Astrocyte (in vitro differentiated cells and primary cell): ENCODE data around the gene IRF3. TPM values are rescaled to one million over a fixed set of nuclear protein-coding genes. Genes with fewer than 3 reads are reported as not detected.
A peak's percentile ranks its signal among the peaks of the same experiment; 100 is the strongest.

Source experiments
- DNase-seq: peaks from one replicate; pipeline ENCODE4 v3.0.0-alpha.2; 2010; ENCODE audit warnings: low read depth
- FAIRE-seq: peaks from 2 replicates; lab custom pipeline; 2011; peaks lifted over from hg19 to GRCh38; lab: Jason Lieb, UNC
- H2AFZ ChIP-seq: 2 replicates; pipeline ENCODE4 v1.6.0; 2012; ENCODE audit warnings: low read depth, low read length, inconsistent platforms
- H3K27ac ChIP-seq: 2 replicates; pipeline ENCODE4 v1.5.1; 2011; ENCODE audit warnings: low read depth, low read length, inconsistent platforms
- H3K27me3 ChIP-seq: 2 replicates; pipeline ENCODE4 v1.6.0; 2011; ENCODE audit warnings: low read length, inconsistent platforms; ENCODE audit not compliant: insufficient read depth
- H3K36me3 ChIP-seq: 2 replicates; pipeline ENCODE4 v1.5.1; 2011; ENCODE audit warnings: low read length, inconsistent platforms; ENCODE audit not compliant: insufficient read depth
- H3K4me1 ChIP-seq: 2 replicates; pipeline ENCODE4 v1.5.1; 2011; ENCODE audit warnings: low read length, inconsistent platforms; ENCODE audit not compliant: insufficient read depth
- H3K4me2 ChIP-seq: 2 replicates; pipeline ENCODE4 v1.6.0; 2012; ENCODE audit warnings: low read length, inconsistent platforms
- H3K4me3 ChIP-seq: 2 replicates; pipeline ENCODE4 v1.5.1; 2011; ENCODE audit warnings: low read depth, mild to moderate bottlenecking, low read length, inconsistent platforms; ENCODE audit not compliant: insufficient read depth
- H3K79me2 ChIP-seq: 2 replicates; pipeline ENCODE4 v1.6.0; 2012; ENCODE audit warnings: mild to moderate bottlenecking, low read length, inconsistent platforms; ENCODE audit not compliant: insufficient read depth
- H3K9ac ChIP-seq: 2 replicates; pipeline ENCODE4 v1.6.0; 2012; ENCODE audit warnings: mild to moderate bottlenecking, low read length, inconsistent platforms
- H3K9me3 ChIP-seq: 2 replicates; pipeline ENCODE4 v1.5.1; 2012; ENCODE audit warnings: low read depth, mild to moderate bottlenecking, low read length, inconsistent platforms; ENCODE audit not compliant: insufficient read depth
- H4K20me1 ChIP-seq: 2 replicates; pipeline ENCODE4 v1.6.0; 2012; ENCODE audit warnings: low read length, inconsistent platforms; ENCODE audit not compliant: insufficient read depth
- H3K27ac Mint-ChIP-seq: one replicate; pipeline ENCODE4 v1.8.0; 2021; ENCODE audit warnings: mild to moderate bottlenecking, mixed read lengths; ENCODE audit not compliant: unreplicated experiment
- H3K27me3 Mint-ChIP-seq: one replicate; pipeline ENCODE4 v1.8.0; 2021; ENCODE audit warnings: low read depth, mixed read lengths; ENCODE audit not compliant: unreplicated experiment
- H3K36me3 Mint-ChIP-seq: one replicate; pipeline ENCODE4 v1.8.0; 2021; ENCODE audit warnings: low read depth, mixed read lengths; ENCODE audit not compliant: unreplicated experiment
- H3K4me1 Mint-ChIP-seq: one replicate; pipeline ENCODE4 v1.8.0; 2021; ENCODE audit warnings: low read depth, mixed read lengths; ENCODE audit not compliant: unreplicated experiment
- H3K4me3 Mint-ChIP-seq: one replicate; pipeline ENCODE4 v1.8.0; 2021; ENCODE audit warnings: mild to moderate bottlenecking, moderate library complexity, mixed read lengths; ENCODE audit not compliant: unreplicated experiment
- H3K9me3 Mint-ChIP-seq: one replicate; pipeline ENCODE4 v1.8.0; 2021; ENCODE audit warnings: mild to moderate bottlenecking, mixed read lengths; ENCODE audit not compliant: unreplicated experiment
- CTCF ChIP-seq: IDR thresholded peaks from 2 replicates; pipeline ENCODE4 v1.5.1; 2011; ENCODE audit warnings: low read depth, mild to moderate bottlenecking, inconsistent platforms, low read length, moderate library complexity; ENCODE audit not compliant: insufficient read depth
- EZH2 ChIP-seq: IDR thresholded peaks from 2 replicates; pipeline ENCODE4 v1.6.1; 2012; ENCODE audit warnings: mild to moderate bottlenecking, low read length, inconsistent platforms; ENCODE audit not compliant: insufficient read depth
- total RNA-seq: library from RNA; stranded (reverse); gene quantifications from 2 replicates; pipeline ENCODE4 v1.2.1, GENCODE V29; 2021

IRF3 gene
- total RNA-seq, 1 donor from 2014 or later: 68.1 TPM

- Histone ChIP-seq H3K9me3 (no peaks in the 10 kb centered on the region), H3K4me2 (peak overlapping the region; percentile 91), H3K9ac (no peak overlapping the region), H3K4me3 (no peak overlapping the region), H3K36me3 (peaks cover 3% of the 10 kb centered on the region), H3K27me3 (no peaks in the 10 kb centered on the region), H2AFZ (peak overlapping the region; percentile 47), H3K4me1 (peaks cover 15% of the 10 kb centered on the region), H4K20me1 (peaks cover 14% of the 10 kb centered on the region), H3K27ac (no peak overlapping the region), H3K79me2 (no peaks in the 10 kb centered on the region)
- peaks cover 12% of the 10 kb centered on the region for H3K4me1 Mint-ChIP-seq
- H3K9me3 Mint-ChIP-seq: no peaks in the 10 kb centered on the region
- peaks cover 7% of the 10 kb centered on the region for H3K36me3 Mint-ChIP-seq
- H3K27me3 Mint-ChIP-seq: no peaks in the 10 kb centered on the region
- peak overlapping the region; percentile 47 for H3K27ac Mint-ChIP-seq
- peak overlapping the region; percentile 90 for H3K4me3 Mint-ChIP-seq
- DNase-seq (no peak), FAIRE-seq (no peak)
- TF ChIP-seq EZH2 (no peak), CTCF (no peak)
Observed at GRCh38 chr19:49692147-49692506, 26.5 kb upstream of the IRF3 start.

- no peak for FAIRE-seq
- H3K9ac ChIP-seq: peak overlapping the region; percentile 50
- Mint-ChIP-seq H3K27ac (peak overlapping the region; percentile 69), H3K27me3 (no peaks in the 10 kb centered on the region), H3K4me3 (peak overlapping the region; percentile 90), H3K4me1 (peaks cover 12% of the 10 kb centered on the region), H3K9me3 (no peaks in the 10 kb centered on the region), H3K36me3 (peaks cover 7% of the 10 kb centered on the region)
- H3K4me1 ChIP-seq: peaks cover 15% of the 10 kb centered on the region
- no peak for TF ChIP-seq CTCF
- DNase-seq: peak; percentile 49
- peaks cover 14% of the 10 kb centered on the region for H4K20me1 ChIP-seq
- no peaks in the 10 kb centered on the region for H3K79me2 ChIP-seq
- H3K27me3 ChIP-seq: no peaks in the 10 kb centered on the region
- peak overlapping the region; percentile 54 for H2AFZ ChIP-seq
- H3K9me3 ChIP-seq: no peaks in the 10 kb centered on the region
- H3K4me3 ChIP-seq: peak overlapping the region; percentile 57
- no peak overlapping the region for H3K27ac ChIP-seq
- H3K4me2 ChIP-seq: peak overlapping the region; percentile 91
- H3K36me3 ChIP-seq: peaks cover 3% of the 10 kb centered on the region
Observed at GRCh38 chr19:49691243-49692146, 25.8 kb upstream of the IRF3 start.

- Mint-ChIP-seq H3K4me1 (peaks cover 12% of the 10 kb centered on the region), H3K27ac (peak within 1 kb of the TSS; percentile 78), H3K36me3 (peaks cover 7% of the 10 kb centered on the region), H3K9me3 (no peaks in the 10 kb centered on the region), H3K27me3 (no peaks in the 10 kb centered on the region), H3K4me3 (peak within 1 kb of the TSS; percentile 90)
- Histone ChIP-seq H3K27ac (no peak within 1 kb of the TSS), H3K27me3 (no peaks in the 10 kb centered on the region), H4K20me1 (peaks cover 19% of the 10 kb centered on the region), H3K4me3 (peak within 1 kb of the TSS; percentile 57), H3K9me3 (no peaks in the 10 kb centered on the region), H3K36me3 (peaks cover 3% of the 10 kb centered on the region), H3K79me2 (no peaks in the 10 kb centered on the region), H3K4me2 (peak within 1 kb of the TSS; percentile 91), H3K4me1 (peaks cover 15% of the 10 kb centered on the region), H3K9ac (peak within 1 kb of the TSS; percentile 50), H2AFZ (peak within 1 kb of the TSS; percentile 54)
- FAIRE-seq (no peak), DNase-seq (peak; percentile 60)
- TF ChIP-seq EZH2 (no peak), CTCF (no peak)
Observed at GRCh38 chr19:49690656-49691242, 25.1 kb upstream of the IRF3 start, which contains the start of gene CPT1C. Gene CPT1C (plus strand): TSS chr19:49691116. CDS start chr19:49692253, 1,137 bp downstream.
